Cerebellar nuclear complex (tissue), 1 donor: ENCODE measurements around the gene IFRD1.
A peak's percentile ranks its signal among the peaks of the same experiment; 100 is the strongest.

ENCODE experiments used
- DNase-seq, 2 experiments: peaks; one replicate each; lab custom pipeline; 2025; lab: John Stamatoyannopoulos, UW

Gene IFRD1

GRCh38 chr7:112449902-112450806 lies at the start of gene IFRD1:
TSS of gene IFRD1 (plus strand) at chr7:112450460. CDS start at chr7:112450689, 229 bp downstream.
- DNase-seq = peak; percentile 96 to 98

GRCh38 chr7:112404321-112404720 lies 45.9 kb upstream of the IFRD1 start:
- no peak for DNase-seq

- no peak for DNase-seq
Observed at GRCh38 chr7:112405286-112405685, 45.0 kb upstream of the IFRD1 start.

GRCh38 chr7:112407261-112407660 lies 43.0 kb upstream of the IFRD1 start:
- no peak for DNase-seq

- no peak for DNase-seq
Observed at GRCh38 chr7:112410092-112410491, 40.2 kb upstream of the IFRD1 start.

GRCh38 chr7:112411186-112411795 lies 39.0 kb upstream of the IFRD1 start:
- no peak for DNase-seq

- DNase-seq = no peak
Observed at GRCh38 chr7:112414855-112415490, 35.3 kb upstream of the IFRD1 start.

GRCh38 chr7:112416127-112416526 lies 34.1 kb upstream of the IFRD1 start:
- DNase-seq = no peak

GRCh38 chr7:112419543-112420130 lies 30.6 kb upstream of the IFRD1 start:
- DNase-seq = no peak

- DNase-seq = no peak
Observed at GRCh38 chr7:112420236-112420861, 29.9 kb upstream of the IFRD1 start.

- no peak for DNase-seq
Observed at GRCh38 chr7:112421666-112422486, 28.4 kb upstream of the IFRD1 start.

- peak; percentile 3 to 11 for DNase-seq
Observed at GRCh38 chr7:112422842-112423496, 27.3 kb upstream of the IFRD1 start.

GRCh38 chr7:112423987-112424386 lies 26.3 kb upstream of the IFRD1 start:
- DNase-seq = no peak

GRCh38 chr7:112427984-112428383 lies 22.3 kb upstream of the IFRD1 start:
- DNase-seq = no peak

- DNase-seq = no peak
Observed at GRCh38 chr7:112428715-112429114, 21.5 kb upstream of the IFRD1 start.

- no peak for DNase-seq
Observed at GRCh38 chr7:112430649-112431048, 19.6 kb upstream of the IFRD1 start.

GRCh38 chr7:112431803-112432202 lies 18.5 kb upstream of the IFRD1 start:
- DNase-seq = no peak

- no peak for DNase-seq
Observed at GRCh38 chr7:112433289-112433688, 17.0 kb upstream of the IFRD1 start.

GRCh38 chr7:112437072-112437471 lies 13.2 kb upstream of the IFRD1 start:
- no peak for DNase-seq

- DNase-seq = no peak
Observed at GRCh38 chr7:112439476-112439875, 10.8 kb upstream of the IFRD1 start.

- DNase-seq = no peak
Observed at GRCh38 chr7:112442210-112442609, 8.1 kb upstream of the IFRD1 start.
